Measurements from ENCODE around the gene UACA. TPM values are rescaled to one million over a fixed set of nuclear protein-coding genes. Genes with fewer than 3 reads are reported as not detected.
A peak's percentile ranks its signal among the peaks of the same experiment; 100 is the strongest.

Gene UACA
- total and polyA plus RNA-seq, 4 donors, result 9.2 to 195 (median 37.9) TPM

DNA sequence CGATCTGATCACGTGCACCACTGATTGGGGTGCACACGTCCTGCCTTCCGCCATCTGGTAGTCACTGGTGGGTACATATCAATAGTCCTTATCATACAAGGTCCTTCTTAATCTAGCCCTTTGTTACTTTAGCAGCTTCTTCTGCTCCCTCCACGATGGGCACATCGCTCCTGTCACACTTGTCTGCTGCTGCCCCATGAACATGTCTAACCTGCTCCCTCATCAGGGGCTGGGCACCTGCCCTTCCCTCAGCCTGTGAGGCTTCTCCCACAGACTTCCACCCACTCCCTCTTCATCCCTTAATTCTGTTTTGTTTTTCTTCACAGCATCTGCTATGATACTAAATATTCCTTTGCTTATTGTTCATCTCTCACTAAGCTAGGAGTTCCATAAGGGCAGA is 82.5 kb downstream of the UACA start:
- ATAC-seq (ENCODE audit: insufficient read depth, low FRiP score) (no peak), DNase-seq (no peak)
- Histone ChIP-seq H3K27me3 (ENCODE audit: control insufficient read depth in 3 of 3, insufficient read depth in 3 of 3, low read length in 2 of 3) (peaks cover 0 to 13% (median 0%) of the 10 kb centered on the region in 3 donors), H3K27ac (ENCODE audit: low read depth in 1 of 2, low read length in 1 of 2) (no peak overlapping the region), H3K4me1 (ENCODE audit: control insufficient read depth in 5 of 5, insufficient read depth in 5 of 5, low read length in 5 of 5) (peaks cover 0 to 14% (median 3%) of the 10 kb centered on the region in 5 donors), H3K9ac (ENCODE audit: insufficient read depth in 1 of 2, low read length in 2 of 2) (no peak overlapping the region), H3K4me3 (no peak overlapping the region), H3K9me3 (ENCODE audit: control insufficient read depth in 4 of 4, insufficient read depth in 3 of 4, low read length in 3 of 4) (no peaks in the 10 kb centered on the region), H3K36me3 (ENCODE audit: control insufficient read depth in 4 of 4, insufficient read depth in 4 of 4, low read length in 4 of 4) (peaks cover 0 to 5% (median 4%) of the 10 kb centered on the region in 4 donors)
- 80 to 92% methylated on average over 6 of the region's 6 CpGs for WGBS, 2 donors
- TF ChIP-seq, protein P1, sequence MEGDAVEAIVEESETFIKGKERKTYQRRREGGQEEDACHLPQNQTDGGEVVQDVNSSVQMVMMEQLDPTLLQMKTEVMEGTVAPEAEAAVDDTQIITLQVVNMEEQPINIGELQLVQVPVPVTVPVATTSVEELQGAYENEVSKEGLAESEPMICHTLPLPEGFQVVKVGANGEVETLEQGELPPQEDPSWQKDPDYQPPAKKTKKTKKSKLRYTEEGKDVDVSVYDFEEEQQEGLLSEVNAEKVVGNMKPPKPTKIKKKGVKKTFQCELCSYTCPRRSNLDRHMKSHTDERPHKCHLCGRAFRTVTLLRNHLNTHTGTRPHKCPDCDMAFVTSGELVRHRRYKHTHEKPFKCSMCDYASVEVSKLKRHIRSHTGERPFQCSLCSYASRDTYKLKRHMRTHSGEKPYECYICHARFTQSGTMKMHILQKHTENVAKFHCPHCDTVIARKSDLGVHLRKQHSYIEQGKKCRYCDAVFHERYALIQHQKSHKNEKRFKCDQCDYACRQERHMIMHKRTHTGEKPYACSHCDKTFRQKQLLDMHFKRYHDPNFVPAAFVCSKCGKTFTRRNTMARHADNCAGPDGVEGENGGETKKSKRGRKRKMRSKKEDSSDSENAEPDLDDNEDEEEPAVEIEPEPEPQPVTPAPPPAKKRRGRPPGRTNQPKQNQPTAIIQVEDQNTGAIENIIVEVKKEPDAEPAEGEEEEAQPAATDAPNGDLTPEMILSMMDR (IDR thresholded peaks at IDR 0.05; ENCODE audit: control extremely low read depth, extremely low read depth), result no peak

DNA sequence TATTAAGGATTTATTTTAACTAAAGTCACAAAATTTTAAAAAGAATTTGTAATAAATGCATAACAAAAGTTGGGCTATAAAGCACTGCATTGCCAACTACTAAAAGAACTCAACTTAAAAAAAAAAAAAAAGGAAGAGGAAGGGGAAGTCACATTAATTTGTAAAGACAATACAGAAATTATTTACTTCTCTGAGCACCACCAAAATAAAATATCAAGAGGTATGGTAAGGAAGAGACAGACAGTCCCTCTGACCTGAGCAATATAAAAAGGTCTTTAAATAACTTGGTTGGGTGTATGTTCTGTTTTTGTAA is 83.5 kb downstream of the UACA start:
- Histone ChIP-seq H3K4me1 (ENCODE audit: control insufficient read depth in 5 of 5, insufficient read depth in 5 of 5, low read length in 5 of 5) (peaks cover 0 to 14% (median 3%) of the 10 kb centered on the region in 5 donors), H3K9me3 (ENCODE audit: control insufficient read depth in 4 of 4, insufficient read depth in 3 of 4, low read length in 3 of 4) (no peaks in the 10 kb centered on the region), H3K36me3 (ENCODE audit: control insufficient read depth in 4 of 4, insufficient read depth in 4 of 4, low read length in 4 of 4) (peaks cover 0 to 7% (median 5%) of the 10 kb centered on the region in 4 donors), H3K27ac (ENCODE audit: low read depth in 1 of 2, low read length in 1 of 2) (no peak overlapping the region), H3K4me3 (no peak overlapping the region), H3K27me3 (ENCODE audit: control insufficient read depth in 3 of 3, insufficient read depth in 3 of 3, low read length in 2 of 3) (peaks cover 0 to 12% (median 0%) of the 10 kb centered on the region in 3 donors), H3K9ac (ENCODE audit: insufficient read depth in 1 of 2, low read length in 2 of 2) (no peak overlapping the region)
- ATAC-seq (ENCODE audit: insufficient read depth, low FRiP score), result no peak
- DNase-seq, result no peak
- TF ChIP-seq, protein P1 (IDR thresholded peaks at IDR 0.05; ENCODE audit: control extremely low read depth, extremely low read depth), result no peak

DNA sequence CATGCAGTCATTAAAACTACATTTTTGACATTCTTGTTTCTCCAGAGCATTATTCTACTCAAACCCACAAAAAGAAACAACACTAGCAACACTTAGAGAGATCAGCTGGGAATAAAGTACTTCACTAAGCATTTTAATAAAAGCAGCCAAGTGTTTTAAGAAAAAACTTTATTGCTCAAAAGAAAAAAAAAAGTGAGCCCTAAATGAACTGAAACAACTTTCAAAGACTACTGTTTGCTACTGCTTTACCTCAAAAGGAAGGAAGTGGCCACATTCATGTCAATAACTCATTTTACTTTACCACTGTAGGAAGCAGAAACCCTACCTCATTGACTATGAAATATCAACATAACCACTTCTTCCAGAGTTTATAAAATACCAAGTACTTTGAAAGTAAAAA is 91.3 kb downstream of the UACA start:
- H3K4me1 ChIP-seq (ENCODE audit: control insufficient read depth in 5 of 5, insufficient read depth in 5 of 5, low read length in 5 of 5), result peaks cover 0 to 14% (median 0%) of the 10 kb centered on the region in 5 donors
- no peak for DNase-seq
- H3K4me3 ChIP-seq, result no peak overlapping the region
- no peaks in the 10 kb centered on the region for H3K27me3 ChIP-seq (ENCODE audit: control insufficient read depth in 3 of 3, insufficient read depth in 3 of 3, low read length in 2 of 3)
- no peak overlapping the region for H3K27ac ChIP-seq (ENCODE audit: low read depth in 1 of 2, low read length in 1 of 2)
- H3K36me3 ChIP-seq (ENCODE audit: control insufficient read depth in 4 of 4, insufficient read depth in 4 of 4, low read length in 4 of 4), result peaks cover 6 to 13% (median 10%) of the 10 kb centered on the region in 4 donors
- TF ChIP-seq, protein P1 (IDR thresholded peaks at IDR 0.05; ENCODE audit: control extremely low read depth, extremely low read depth), result no peak
- no peak for ATAC-seq (ENCODE audit: insufficient read depth, low FRiP score)
- no peak overlapping the region for H3K9ac ChIP-seq (ENCODE audit: insufficient read depth in 1 of 2, low read length in 2 of 2)
- H3K9me3 ChIP-seq (ENCODE audit: control insufficient read depth in 4 of 4, insufficient read depth in 3 of 4, low read length in 3 of 4), result no peaks in the 10 kb centered on the region

DNA sequence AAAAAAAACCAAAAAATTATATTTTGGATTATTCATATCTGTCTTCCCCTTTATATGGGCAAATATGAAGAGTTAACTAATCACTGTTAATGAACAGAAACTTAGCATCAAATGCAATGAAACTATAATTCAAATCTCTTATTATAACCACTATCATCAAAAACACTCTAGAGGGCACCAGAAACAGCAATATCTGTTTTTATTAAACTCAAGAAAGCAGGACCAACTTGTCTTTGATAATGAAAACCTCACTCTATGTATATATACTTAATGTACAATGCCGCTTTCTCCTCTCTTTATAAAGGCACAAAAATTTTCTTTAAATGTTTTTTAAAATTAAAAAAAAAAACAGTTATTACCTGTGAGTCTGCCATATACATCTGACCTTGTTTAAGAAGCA is 92.7 kb downstream of the UACA start:
- peak in 1 of 3 donors; percentile 35 for DNase-seq
- Histone ChIP-seq H3K9me3 (ENCODE audit: control insufficient read depth in 4 of 4, insufficient read depth in 3 of 4, low read length in 3 of 4) (no peaks in the 10 kb centered on the region), H3K9ac (ENCODE audit: insufficient read depth in 1 of 2, low read length in 2 of 2) (no peak overlapping the region), H3K4me1 (ENCODE audit: control insufficient read depth in 5 of 5, insufficient read depth in 5 of 5, low read length in 5 of 5) (peaks cover 0 to 16% (median 3%) of the 10 kb centered on the region in 5 donors), H3K27me3 (ENCODE audit: control insufficient read depth in 3 of 3, insufficient read depth in 3 of 3, low read length in 2 of 3) (no peaks in the 10 kb centered on the region), H3K27ac (ENCODE audit: low read depth in 1 of 2, low read length in 1 of 2) (no peak overlapping the region), H3K4me3 (no peak overlapping the region), H3K36me3 (ENCODE audit: control insufficient read depth in 4 of 4, insufficient read depth in 4 of 4, low read length in 4 of 4) (peaks cover 6 to 12% (median 8%) of the 10 kb centered on the region in 4 donors)
- no peak for ATAC-seq (ENCODE audit: insufficient read depth, low FRiP score)
- TF ChIP-seq, protein P1 (IDR thresholded peaks at IDR 0.05; ENCODE audit: control extremely low read depth, extremely low read depth), result no peak
- 98% methylated on average over 1 of the region's 1 CpG for WGBS, 2 donors

Data from lung (tissue), 12 donors.